Testis (tissue), 3 donors: Measurements from ENCODE around the gene AXIN1. TPM values are rescaled to one million over a fixed set of nuclear protein-coding genes. Genes with fewer than 3 reads are reported as not detected.

Experiments
- DNase-seq: peaks from one replicate; pipeline ENCODE4 v3.0.0-alpha.2; 2019
- H3K27ac ChIP-seq, 2 donors: fragments of 200-600 bp; sonication (generic); one replicate each; pipeline ENCODE4 v1.5.1; 2019
- H3K27me3 ChIP-seq: fragments of 200-600 bp; sonication (generic); one replicate; pipeline ENCODE4 v1.5.1; 2019
- H3K36me3 ChIP-seq: fragments of 200-600 bp; sonication (generic); one replicate; pipeline ENCODE4 v1.5.1; 2017; ENCODE audit warnings: low read depth; ENCODE audit errors: missing control alignments
- H3K4me1 ChIP-seq: fragments of 200-600 bp; sonication (generic); one replicate; pipeline ENCODE4 v1.5.1; 2019
- H3K4me3 ChIP-seq, 2 donors: fragments of 200-600 bp; sonication (generic); one replicate each; pipeline ENCODE4 v1.5.1; 2017 to 2019
- H3K9me3 ChIP-seq: fragments of 200-600 bp; sonication (generic); one replicate; pipeline ENCODE4 v1.5.1; 2017
- POLR2A ChIP-seq: fragments of 450-650 bp; IDR thresholded peaks from one replicate; pipeline ENCODE4 v1.6.1; 2017; ENCODE audit warnings: antibody characterized with exemption, mild to moderate bottlenecking, moderate library complexity
- WGBS, 2 donors: methylation state at CpG; one replicate each; pipeline ENCODE4 v1.1.5; 2018; 5-methylcytosine and 5-hydroxymethylcytosine counted together
- intact Hi-C: fragments of 100-400 bp; cut with DNase I; formaldehyde crosslinking; loops from one replicate; pipeline ENCODE4 v1.15.1; 2023; ENCODE audit warnings: low total_unique reads
- polyA plus RNA-seq: library from polyadenylated mRNA; stranded (reverse); fragments of 350-450 nt; fragmentation: Illumina TruSeq; extraction: RNeasy Lipid Tissue Mini Kit (QIAGEN cat#74804); gene quantifications from one replicate; pipeline ENCODE4 v1.2.3, GENCODE V29; 2014; ENCODE audit warnings: low read depth, low replicate concordance; ENCODE audit not compliant: insufficient read depth
- total RNA-seq, 2 donors: library from RNA; depleted of rRNA; stranded (reverse); fragments of >200 nt; gene quantifications; one replicate each; pipeline ENCODE4 v1.2.3, GENCODE V29; 2016
- TF ChIP-seq, protein P1 (sequence below), 3 experiments: fragments of 450-650 bp in 2 of 3; fragments of 200-600 bp in 1 of 3; sonication (generic) in 1 of 3; IDR thresholded peaks; one replicate each; pipeline ENCODE4 v1.5.1; 2016 to 2019; ENCODE audit warnings: antibody characterized with exemption in 3 of 3, mild to moderate bottlenecking in 2 of 3, moderate library complexity in 1 of 3

Gene AXIN1
- total and polyA plus RNA-seq, 3 donors from 2014 or later = 19.4 to 32.0 (median 30.6) TPM

DNA sequence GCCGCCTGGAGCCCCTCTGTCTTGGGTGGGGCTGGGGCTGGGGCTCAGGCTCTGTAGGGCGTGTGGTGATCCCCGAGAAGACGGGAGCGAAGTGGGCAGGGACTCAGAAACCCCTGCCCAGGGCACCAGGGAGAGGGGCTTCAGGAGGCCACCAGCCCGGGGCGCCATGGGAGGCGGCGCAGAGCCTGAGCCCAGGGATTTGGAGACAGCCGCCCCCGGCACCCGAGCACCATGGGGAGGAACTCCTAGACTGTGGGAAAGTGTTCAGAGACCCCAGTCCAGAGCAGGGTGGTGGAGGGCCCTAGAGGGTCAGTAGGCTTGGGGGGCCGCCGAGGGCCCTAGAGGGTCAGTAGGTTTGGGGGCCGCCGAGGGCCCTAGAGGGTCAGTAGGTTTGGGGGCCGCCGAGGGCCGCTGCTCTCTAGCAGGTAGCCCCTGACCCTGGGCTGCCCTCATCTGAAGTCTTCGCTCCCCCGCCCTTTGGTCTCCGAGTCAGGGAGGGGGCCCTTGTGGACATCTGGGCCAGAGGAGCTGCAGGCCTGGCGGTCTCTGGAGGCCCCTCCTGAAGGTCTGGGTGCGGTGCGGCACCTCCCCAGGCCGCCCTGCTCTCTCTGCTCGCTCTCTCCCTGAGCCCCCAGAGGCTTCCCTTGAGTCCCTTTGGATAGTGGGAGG, 71.4 kb downstream of the AXIN1 start:
- intact Hi-C loops = no loop called here
- no peak for TF ChIP-seq POLR2A
- TF ChIP-seq, protein P1, sequence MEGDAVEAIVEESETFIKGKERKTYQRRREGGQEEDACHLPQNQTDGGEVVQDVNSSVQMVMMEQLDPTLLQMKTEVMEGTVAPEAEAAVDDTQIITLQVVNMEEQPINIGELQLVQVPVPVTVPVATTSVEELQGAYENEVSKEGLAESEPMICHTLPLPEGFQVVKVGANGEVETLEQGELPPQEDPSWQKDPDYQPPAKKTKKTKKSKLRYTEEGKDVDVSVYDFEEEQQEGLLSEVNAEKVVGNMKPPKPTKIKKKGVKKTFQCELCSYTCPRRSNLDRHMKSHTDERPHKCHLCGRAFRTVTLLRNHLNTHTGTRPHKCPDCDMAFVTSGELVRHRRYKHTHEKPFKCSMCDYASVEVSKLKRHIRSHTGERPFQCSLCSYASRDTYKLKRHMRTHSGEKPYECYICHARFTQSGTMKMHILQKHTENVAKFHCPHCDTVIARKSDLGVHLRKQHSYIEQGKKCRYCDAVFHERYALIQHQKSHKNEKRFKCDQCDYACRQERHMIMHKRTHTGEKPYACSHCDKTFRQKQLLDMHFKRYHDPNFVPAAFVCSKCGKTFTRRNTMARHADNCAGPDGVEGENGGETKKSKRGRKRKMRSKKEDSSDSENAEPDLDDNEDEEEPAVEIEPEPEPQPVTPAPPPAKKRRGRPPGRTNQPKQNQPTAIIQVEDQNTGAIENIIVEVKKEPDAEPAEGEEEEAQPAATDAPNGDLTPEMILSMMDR (IDR thresholded peaks at IDR 0.05) = no peak
- no peaks in the 10 kb centered on the region for H3K27me3 ChIP-seq
- H3K4me3 ChIP-seq = peak overlapping the region in 1 of 2 donors; percentile 38
- H3K4me1 ChIP-seq = no peaks in the 10 kb centered on the region
- WGBS, 2 donors = 24 to 33% methylated on average over 6 to 27 of the region's 27 CpGs
- H3K36me3 ChIP-seq = no peaks in the 10 kb centered on the region
- H3K9me3 ChIP-seq = no peaks in the 10 kb centered on the region
- DNase-seq = no peak
- no peak overlapping the region for H3K27ac ChIP-seq

DNA sequence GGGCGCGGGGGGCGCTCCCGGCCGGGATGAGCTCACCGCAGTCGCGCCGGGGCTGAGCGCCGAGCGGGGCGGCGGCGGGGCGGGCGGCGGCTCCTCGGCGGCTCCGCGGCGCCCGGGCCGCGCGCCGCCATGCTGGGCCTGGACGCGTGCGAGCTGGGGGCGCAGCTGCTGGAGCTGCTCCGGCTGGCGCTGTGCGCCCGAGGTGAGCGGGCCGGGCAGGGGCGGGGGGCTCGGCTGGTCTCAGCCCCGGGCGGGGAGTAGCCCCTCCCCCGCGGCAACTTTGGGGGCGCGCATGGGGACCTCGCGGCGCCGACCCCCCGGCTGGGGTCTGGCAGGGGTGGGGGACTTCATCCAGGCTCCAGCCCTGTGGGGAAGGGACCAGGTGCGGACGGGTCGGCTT, 72.0 kb downstream of the AXIN1 start, which contains the start of gene ARHGDIG:
ARHGDIG (plus strand) TSS at position 40 of the 400 bp plus-strand sequence; CDS start at position 130, 90 bp downstream.
- H3K27ac ChIP-seq = no peak within 1 kb of the TSS
- 0% methylated on average over 20 of the region's 54 CpGs; no CpG with 5 or more reads in 1 of the 2 donors for WGBS, 2 donors
- no peaks in the 10 kb centered on the region for H3K36me3 ChIP-seq
- no peak for TF ChIP-seq POLR2A
- TF ChIP-seq, protein P1 (IDR thresholded peaks at IDR 0.05) = no peak
- no peaks in the 10 kb centered on the region for H3K9me3 ChIP-seq
- H3K27me3 ChIP-seq = no peaks in the 10 kb centered on the region
- H3K4me3 ChIP-seq = peak within 1 kb of the TSS in 1 of 2 donors; percentile 38
- H3K4me1 ChIP-seq = no peaks in the 10 kb centered on the region
- no peak for DNase-seq
- intact Hi-C loops = no loop called here

DNA sequence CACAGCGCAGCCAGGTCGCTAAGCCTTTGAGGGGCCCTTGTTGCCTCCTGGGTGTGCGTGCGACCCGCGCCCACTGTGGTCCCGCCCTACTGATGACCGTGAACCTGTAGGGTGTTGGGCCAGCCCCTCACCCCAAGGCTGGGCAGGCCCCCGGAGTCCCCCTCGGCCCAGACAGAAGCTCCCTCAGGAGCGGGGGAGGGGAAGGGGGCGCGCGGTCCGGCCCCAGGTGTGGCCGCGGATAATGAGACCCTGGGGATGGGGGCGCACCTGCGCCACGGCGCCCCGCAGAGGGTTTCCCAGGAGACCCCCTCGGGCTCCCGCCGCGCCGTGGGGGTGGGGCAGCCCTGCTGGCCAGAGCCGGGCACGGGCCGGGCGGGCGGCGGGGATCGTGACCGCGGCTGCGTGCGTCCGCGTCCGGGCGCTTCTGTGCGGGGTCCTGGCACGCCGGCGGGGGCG, 72.5 kb downstream of the AXIN1 start:
- Histone ChIP-seq H3K27me3 (no peaks in the 10 kb centered on the region), H3K36me3 (no peaks in the 10 kb centered on the region), H3K27ac (no peak overlapping the region), H3K4me1 (no peaks in the 10 kb centered on the region), H3K9me3 (no peaks in the 10 kb centered on the region), H3K4me3 (no peak overlapping the region)
- no peak for DNase-seq
- TF ChIP-seq, protein P1 (IDR thresholded peaks at IDR 0.05) = no peak
- TF ChIP-seq POLR2A = no peak
- intact Hi-C loops = no loop called here
- 6% methylated on average over 47 of the region's 47 CpGs; no CpG with 5 or more reads in 1 of the 2 donors for WGBS, 2 donors

DNA sequence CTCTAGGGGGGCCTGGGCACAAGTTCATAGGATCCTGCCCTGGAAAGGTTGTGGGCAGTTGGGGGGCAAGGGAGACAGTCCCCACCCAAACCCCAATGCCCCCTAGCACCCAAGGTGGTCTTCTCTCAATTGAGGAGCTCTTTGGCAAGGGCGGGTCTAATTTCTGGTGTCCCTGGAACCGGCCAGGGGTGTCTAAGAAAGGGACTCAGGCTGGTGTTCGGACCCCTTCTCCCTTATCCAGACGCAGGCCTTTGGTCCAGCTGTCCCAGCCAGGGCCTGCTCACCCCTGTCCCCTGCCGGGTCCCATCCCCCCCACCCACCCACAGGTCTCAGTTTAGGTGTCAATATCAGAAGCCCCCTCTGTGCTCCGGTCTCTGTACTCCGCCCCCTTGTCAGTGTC, 73.0 kb downstream of the AXIN1 start:
- WGBS, 2 donors = 28 to 80% methylated on average over 5 to 7 of the region's 7 CpGs
- Histone ChIP-seq H3K27me3 (no peaks in the 10 kb centered on the region), H3K36me3 (no peaks in the 10 kb centered on the region), H3K4me3 (no peak overlapping the region), H3K4me1 (no peaks in the 10 kb centered on the region), H3K27ac (no peak overlapping the region), H3K9me3 (no peaks in the 10 kb centered on the region)
- intact Hi-C loops = no loop called here
- no peak for DNase-seq
- TF ChIP-seq POLR2A = no peak
- TF ChIP-seq, protein P1 (IDR thresholded peaks at IDR 0.05) = no peak

DNA sequence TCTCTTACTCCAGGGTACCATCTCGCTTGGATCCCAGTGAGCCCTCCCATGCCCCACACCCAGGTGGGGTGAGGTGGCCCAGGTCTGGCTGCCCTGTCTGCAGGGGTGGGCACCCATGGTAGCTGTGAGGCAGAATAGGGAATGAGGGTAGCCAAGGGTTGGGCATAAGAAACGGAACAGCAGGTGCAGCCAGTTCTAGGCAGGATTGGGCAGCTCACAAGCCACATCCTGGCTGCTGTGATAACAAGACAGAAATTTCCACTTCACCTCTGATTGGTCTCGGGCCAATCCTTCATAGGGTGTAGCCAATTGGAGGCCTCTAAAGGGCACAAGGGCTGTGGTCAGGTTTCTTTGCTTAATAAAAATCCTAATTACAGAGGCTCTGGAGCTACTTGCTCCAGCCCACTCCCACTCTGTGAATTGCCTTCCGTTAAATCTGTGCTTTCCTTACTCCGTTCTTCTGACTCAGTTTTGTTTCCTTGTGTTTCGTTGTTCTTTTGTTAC, 73.6 kb downstream of the AXIN1 start:
- no peak overlapping the region for H3K27ac ChIP-seq
- WGBS, 2 donors = 60 to 61% methylated on average over 6 of the region's 6 CpGs
- no peak overlapping the region for H3K4me3 ChIP-seq
- no peak for DNase-seq
- no peak for TF ChIP-seq POLR2A
- TF ChIP-seq, protein P1 (IDR thresholded peaks at IDR 0.05) = no peak
- intact Hi-C loops = no loop called here
- no peaks in the 10 kb centered on the region for H3K4me1 ChIP-seq
- H3K36me3 ChIP-seq = no peaks in the 10 kb centered on the region
- no peaks in the 10 kb centered on the region for H3K9me3 ChIP-seq
- H3K27me3 ChIP-seq = no peaks in the 10 kb centered on the region
